Thyroid gland (tissue), 4 donors: Measurements from ENCODE around the gene ACER2.

Source experiments
- CTCF ChIP-seq, 6 experiments: fragments of 200-600 bp in 3 of 6; fragments of 450-650 bp in 3 of 6; sonication (generic) in 3 of 6; IDR thresholded peaks; one replicate each; pipeline ENCODE4 v1.5.1; 2016 to 2019; ENCODE audit warnings: antibody characterized with exemption in 6 of 6, mild to moderate bottlenecking in 2 of 6, inconsistent platforms in 1 of 6, moderate library complexity in 1 of 6
- POLR2A ChIP-seq, 2 donors: fragments of 450-650 bp; IDR thresholded peaks; one replicate each; pipeline ENCODE4 v1.6.1; 2017; ENCODE audit warnings: antibody characterized with exemption in 2 of 2, mild to moderate bottlenecking in 2 of 2, moderate library complexity in 1 of 2

- TF ChIP-seq CTCF (IDR thresholded peaks at IDR 0.05) (no peak), POLR2A (IDR thresholded peaks at IDR 0.05) (no peak)
Observed at GRCh38 chr9:19451240-19452087, 42.7 kb downstream of the ACER2 start.
